Omental fat pad (tissue), 4 donors: Measurements from ENCODE around the gene FGGY. TPM values are rescaled to one million over a fixed set of nuclear protein-coding genes. Genes with fewer than 3 reads are reported as not detected.

ENCODE experiments used
- ATAC-seq: fragments of 150-250 bp; one replicate; pipeline ENCODE4 v1.9.1; 2016; ENCODE audit warnings: mild to moderate bottlenecking, moderate library complexity; ENCODE audit not compliant: low FRiP score
- DNase-seq: peaks from one replicate; pipeline ENCODE4 v3.0.0-alpha.2; 2019; ENCODE audit warnings: low spot score
- total RNA-seq, 4 donors: library from RNA; depleted of rRNA; stranded (reverse); fragments of >200 nt; gene quantifications; one replicate each; pipeline ENCODE4 v1.1.0, GENCODE V29; 2016
- TF ChIP-seq, protein P1 (sequence below), 3 donors: fragments of 450-650 bp; IDR thresholded peaks; one replicate each; pipeline ENCODE4 v1.5.1; 2016 to 2017; ENCODE audit warnings: antibody characterized with exemption in 3 of 3, mild to moderate bottlenecking in 3 of 3, moderate library complexity in 2 of 3

Gene FGGY
- total RNA-seq, 4 donors from 2014 or later = 4.9 to 20.6 (median 10.7) TPM

GRCh38 chr1:59680044-59680443, 383.1 kb downstream of the FGGY start:
- ATAC-seq = no peak
- TF ChIP-seq, protein P1, sequence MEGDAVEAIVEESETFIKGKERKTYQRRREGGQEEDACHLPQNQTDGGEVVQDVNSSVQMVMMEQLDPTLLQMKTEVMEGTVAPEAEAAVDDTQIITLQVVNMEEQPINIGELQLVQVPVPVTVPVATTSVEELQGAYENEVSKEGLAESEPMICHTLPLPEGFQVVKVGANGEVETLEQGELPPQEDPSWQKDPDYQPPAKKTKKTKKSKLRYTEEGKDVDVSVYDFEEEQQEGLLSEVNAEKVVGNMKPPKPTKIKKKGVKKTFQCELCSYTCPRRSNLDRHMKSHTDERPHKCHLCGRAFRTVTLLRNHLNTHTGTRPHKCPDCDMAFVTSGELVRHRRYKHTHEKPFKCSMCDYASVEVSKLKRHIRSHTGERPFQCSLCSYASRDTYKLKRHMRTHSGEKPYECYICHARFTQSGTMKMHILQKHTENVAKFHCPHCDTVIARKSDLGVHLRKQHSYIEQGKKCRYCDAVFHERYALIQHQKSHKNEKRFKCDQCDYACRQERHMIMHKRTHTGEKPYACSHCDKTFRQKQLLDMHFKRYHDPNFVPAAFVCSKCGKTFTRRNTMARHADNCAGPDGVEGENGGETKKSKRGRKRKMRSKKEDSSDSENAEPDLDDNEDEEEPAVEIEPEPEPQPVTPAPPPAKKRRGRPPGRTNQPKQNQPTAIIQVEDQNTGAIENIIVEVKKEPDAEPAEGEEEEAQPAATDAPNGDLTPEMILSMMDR (IDR thresholded peaks at IDR 0.05) = no peak
- no peak for DNase-seq

GRCh38 chr1:59682396-59683080, 385.6 kb downstream of the FGGY start:
- DNase-seq = no peak
- ATAC-seq = no peak
- TF ChIP-seq, protein P1 (IDR thresholded peaks at IDR 0.05) = no peak

- ATAC-seq (no peak), DNase-seq (no peak)
- TF ChIP-seq, protein P1 (IDR thresholded peaks at IDR 0.05) = no peak
Observed at GRCh38 chr1:59683197-59683596, 386.3 kb downstream of the FGGY start.

GRCh38 chr1:59684698-59685097, 387.8 kb downstream of the FGGY start:
- TF ChIP-seq, protein P1 (IDR thresholded peaks at IDR 0.05) = no peak
- ATAC-seq = no peak

DNA sequence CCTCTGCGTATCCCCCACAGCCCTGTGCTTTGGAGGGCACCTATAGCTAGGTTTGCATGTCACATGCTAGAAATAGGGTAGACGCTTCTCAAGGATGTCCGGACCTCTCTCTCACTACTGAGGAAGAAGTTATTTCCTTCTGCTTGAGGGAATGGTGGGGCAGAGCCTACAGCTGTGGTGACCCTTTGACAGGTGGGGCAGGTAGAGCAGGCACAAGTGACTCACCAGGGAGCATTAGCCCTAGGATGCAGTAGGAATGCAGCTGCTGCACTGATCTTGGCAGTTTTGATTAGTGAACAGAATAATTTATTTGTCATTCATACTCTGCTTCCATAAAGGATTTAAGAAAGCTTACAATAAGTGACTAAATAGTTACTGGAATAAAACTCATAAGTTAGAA, 388.2 kb downstream of the FGGY start:
- DNase-seq = no peak
- no peak for ATAC-seq
- TF ChIP-seq, protein P1 (IDR thresholded peaks at IDR 0.05) = no peak

More at GRCh38 chr1:59684698-59685097, 387.8 kb downstream of the FGGY start:
- no peak for DNase-seq

DNA sequence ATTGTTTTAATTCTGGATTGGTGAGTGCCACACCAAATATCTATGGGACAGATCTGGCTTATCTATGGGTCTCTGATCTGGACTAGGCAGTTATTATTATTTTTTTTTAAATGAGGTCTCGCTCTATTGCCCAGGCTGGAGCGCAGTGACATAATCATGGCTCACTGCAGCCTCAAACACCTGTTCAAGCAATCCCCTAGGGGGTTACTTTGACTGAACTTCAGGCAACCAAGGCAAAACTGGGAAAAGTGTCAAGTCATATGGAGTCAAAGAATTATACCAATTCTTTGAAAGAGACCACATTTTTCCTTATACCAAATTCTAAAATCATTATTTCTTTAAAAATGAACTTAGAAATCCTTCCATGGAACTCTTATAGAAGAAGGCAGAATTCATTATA, 388.8 kb downstream of the FGGY start:
- DNase-seq = no peak
- ATAC-seq = no peak
- TF ChIP-seq, protein P1 (IDR thresholded peaks at IDR 0.05) = no peak

DNA sequence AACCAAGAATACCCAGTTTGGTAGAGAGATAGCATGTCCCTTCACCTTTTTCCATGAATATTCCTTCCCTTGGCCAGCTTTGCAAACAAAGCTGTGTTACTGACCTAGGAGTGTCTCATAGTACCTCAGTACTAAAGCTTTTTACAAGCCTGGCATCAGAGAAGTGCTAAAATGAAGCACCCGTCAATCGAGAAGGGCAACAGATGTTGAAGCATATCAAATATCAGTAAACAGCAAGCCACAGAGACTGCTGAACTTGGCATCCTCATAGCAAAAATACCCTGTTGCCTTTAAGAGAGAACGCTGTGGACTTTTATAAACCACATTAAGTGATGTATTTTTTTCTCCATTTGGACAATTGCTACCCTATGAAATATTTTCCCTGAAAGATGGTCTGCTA, 389.3 kb downstream of the FGGY start:
- ATAC-seq (no peak), DNase-seq (no peak)
- TF ChIP-seq, protein P1 (IDR thresholded peaks at IDR 0.05) = no peak
